GM10266 (cell line): Measurements from ENCODE around the gene FAF2.

Experiments used
- DNase-seq: peaks from one replicate; pipeline ENCODE4 v3.0.0; 2012; ENCODE audit errors: extremely low spot score
- TF ChIP-seq, protein P1 (sequence below): IDR thresholded peaks from 2 replicates; pipeline ENCODE4 v1.5.1; 2012; ENCODE audit warnings: mild to moderate bottlenecking, low read depth; ENCODE audit not compliant: control insufficient read depth, insufficient read depth; ENCODE audit errors: missing control alignments

The FAF2 gene

DNA sequence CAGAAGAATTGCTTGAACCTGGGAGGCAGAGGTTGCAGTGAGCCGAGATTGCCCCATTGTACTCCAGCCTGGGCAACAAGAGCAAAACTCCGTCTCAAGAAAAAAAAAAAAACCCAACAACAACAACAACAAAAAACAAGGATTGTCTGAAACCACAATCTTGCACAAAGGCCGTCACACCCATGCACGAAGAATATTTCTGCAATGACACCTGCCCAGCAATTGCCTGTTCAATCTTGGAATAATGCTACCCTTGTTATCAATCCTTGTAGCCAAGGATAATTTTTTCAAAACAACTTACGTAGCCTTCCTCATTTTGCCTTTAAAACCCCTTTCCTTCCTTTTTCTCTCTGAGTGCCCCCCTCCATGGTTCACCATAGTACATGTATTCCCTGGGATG, 28.1 kb upstream of the FAF2 start:
- TF ChIP-seq, protein P1, sequence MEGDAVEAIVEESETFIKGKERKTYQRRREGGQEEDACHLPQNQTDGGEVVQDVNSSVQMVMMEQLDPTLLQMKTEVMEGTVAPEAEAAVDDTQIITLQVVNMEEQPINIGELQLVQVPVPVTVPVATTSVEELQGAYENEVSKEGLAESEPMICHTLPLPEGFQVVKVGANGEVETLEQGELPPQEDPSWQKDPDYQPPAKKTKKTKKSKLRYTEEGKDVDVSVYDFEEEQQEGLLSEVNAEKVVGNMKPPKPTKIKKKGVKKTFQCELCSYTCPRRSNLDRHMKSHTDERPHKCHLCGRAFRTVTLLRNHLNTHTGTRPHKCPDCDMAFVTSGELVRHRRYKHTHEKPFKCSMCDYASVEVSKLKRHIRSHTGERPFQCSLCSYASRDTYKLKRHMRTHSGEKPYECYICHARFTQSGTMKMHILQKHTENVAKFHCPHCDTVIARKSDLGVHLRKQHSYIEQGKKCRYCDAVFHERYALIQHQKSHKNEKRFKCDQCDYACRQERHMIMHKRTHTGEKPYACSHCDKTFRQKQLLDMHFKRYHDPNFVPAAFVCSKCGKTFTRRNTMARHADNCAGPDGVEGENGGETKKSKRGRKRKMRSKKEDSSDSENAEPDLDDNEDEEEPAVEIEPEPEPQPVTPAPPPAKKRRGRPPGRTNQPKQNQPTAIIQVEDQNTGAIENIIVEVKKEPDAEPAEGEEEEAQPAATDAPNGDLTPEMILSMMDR: no peak
- DNase-seq: no peak

DNA sequence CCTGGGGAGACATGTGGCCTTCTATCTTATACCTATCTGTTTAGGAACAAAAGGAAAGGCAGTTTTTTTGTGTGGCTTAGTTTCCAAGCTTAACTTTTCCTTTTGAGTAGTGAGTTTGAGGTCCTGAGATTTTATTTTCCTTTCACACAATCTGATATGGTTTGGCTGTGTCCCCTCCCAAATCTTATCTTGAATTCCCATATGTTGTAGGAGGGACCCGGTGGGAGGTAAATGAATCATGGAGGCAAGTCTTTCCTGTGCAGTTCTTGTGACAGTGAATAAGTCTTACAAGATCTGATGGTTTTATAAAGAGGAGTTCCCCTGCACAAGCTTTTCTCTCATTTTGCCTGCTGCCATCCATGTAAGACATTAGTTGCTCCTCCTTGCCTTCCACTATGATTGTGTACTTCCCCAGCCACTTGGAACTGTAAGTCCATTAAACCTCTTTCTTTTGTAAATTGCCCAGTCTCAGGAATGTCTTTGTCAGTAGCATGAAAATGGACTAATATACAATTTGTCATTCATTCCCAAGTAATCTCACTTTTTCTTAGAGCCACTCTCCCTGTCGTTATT, 27.1 kb upstream of the FAF2 start:
- no peak for DNase-seq
- TF ChIP-seq, protein P1: no peak

DNA sequence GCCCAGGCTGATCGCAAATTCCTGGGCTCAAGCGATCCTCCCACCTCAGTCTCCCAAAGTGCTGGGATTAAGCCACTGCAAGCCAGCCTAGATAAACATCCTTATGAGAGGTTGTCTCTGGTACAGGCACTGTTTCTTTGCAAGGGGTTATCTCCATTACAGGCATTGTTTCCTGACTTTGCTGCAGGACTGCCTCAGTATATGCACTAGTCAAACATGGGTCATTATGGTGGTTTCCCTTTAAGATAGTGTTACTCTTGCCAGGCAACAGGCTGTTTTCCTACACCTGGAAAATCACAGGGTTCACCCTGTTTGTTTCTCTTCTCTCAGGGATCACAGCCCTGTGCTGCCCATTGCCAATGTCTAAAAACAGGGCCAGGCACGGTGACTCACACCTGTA, 24.0 kb upstream of the FAF2 start:
- TF ChIP-seq, protein P1: no peak
- DNase-seq: no peak

DNA sequence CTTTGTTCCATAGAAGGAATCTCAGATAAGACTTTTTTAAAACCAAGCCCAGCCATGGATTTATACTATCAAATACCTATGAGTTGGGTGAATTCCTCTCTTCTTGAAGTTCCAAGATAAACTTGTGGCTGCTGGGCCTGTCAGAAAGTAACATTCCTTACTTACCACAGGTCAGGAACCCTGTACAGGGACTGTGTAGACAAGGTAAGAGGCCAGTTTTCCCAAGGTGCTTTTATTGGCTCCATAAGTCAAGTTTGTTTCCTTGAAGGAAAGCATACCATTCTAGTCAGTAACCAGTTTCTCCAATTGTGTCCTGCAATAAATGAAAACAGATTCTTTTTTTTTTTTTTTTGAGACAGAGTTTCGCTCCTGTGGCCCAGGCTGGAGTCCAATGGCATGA, 23.0 kb upstream of the FAF2 start:
- TF ChIP-seq, protein P1: no peak
- no peak for DNase-seq

DNA sequence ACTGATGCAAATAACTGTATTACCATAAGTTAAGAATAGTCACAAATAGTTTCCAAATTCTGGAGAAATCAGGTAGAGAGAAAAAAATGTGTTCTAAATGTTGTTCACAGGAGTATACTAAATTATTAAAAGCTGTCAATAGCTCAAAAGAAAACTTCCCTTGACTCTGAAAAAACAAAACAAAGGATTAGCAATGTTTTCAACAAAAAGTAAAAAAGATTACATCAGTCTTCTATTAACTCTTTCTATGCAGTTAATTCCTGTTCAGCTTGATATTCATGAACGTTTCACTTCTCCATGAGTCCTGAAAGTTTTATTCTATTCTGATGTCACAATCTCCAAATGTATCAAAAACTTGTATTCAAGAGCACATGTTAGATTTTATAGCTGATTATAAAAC, 22.4 kb upstream of the FAF2 start:
- no peak for DNase-seq
- TF ChIP-seq, protein P1: no peak

DNA sequence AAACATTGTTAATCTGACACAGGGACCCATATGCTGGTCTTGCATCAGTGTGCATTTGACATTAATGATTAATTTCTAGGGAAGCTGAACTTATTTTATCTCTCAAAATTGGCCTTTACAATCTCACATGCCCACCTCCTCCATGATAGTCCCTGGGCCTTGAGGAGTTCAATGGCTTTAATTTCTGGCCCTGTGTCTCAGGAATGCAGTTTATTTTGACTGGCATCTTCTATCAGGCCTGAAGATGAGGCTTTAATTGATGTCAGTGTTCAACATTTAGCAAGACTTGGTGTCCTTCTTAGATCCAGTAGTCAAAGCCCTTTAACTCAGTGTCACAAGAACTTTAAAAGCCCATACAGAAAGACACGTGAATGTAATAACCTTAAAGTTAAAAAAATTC, 21.3 kb upstream of the FAF2 start:
- no peak for DNase-seq
- TF ChIP-seq, protein P1: no peak

DNA sequence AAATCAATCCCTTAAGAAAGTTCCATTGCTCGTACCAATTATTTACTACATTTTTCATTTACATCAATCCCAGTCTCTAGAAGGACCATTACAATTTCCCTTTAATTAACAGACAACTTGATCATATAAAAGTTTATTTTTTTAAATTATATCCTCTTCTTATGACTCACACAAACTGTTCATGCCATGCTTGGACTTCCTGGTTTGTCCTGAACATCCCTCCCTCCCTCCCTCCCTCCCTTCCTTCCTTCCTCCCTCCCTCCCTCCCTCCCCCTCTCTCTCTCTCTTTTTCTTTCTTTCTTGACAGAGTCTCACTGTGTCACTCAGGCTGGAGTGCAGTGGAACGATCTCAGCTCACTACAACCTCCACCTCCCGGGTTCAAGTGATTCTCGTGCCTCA, 20.2 kb upstream of the FAF2 start:
- TF ChIP-seq, protein P1: no peak
- no peak for DNase-seq
